ENCODE results near the gene AFDN. TPM values are rescaled to one million over a fixed set of nuclear protein-coding genes. Genes with fewer than 3 reads are reported as not detected.

AFDN gene
- total and polyA plus RNA-seq, 2 donors (not counting 1 experiment from before 2014, with no cell fraction given), result 21.0 to 57.1 TPM

DNA sequence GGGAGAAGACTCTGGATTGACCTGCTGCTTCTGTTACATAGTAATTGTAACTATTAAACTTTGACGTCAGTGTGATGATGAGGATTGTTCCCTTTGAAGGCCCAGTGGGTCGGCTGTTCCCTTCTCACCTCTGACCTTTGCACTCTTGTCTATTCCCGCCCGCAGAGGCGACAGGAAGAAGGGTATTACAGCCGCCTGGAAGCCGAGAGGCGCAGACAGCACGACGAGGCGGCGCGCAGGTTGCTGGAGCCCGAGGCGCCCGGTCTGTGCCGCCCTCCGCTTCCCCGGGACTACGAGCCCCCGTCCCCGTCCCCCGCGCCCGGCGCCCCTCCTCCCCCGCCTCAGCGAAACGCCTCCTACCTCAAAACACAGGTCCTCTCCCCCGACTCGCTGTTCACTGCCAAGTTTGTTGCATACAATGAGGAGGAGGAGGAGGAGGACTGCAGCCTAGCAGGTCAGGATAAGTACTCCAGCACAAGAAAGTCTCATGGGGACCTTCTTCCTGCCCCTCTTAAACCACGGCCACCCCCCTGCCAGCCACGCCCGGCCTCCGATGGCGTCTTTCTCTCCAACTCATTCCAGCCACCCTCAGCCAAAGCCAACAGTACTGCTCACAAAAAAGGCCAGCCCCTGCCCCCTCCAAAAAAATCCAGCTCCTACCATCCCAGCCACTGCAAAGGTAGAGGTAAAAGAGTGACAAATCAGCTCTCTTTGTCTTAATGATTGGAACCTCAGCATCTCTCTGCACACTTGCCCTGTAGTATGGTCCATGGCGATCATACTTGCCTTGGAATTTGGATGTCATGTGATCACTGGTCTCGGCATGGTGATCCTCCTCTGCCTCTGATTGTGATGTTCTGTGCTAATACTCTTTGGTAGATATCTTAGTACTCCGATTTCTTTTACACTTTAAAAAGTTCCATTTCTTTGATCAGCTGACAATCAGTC lies 139.2 kb downstream of the AFDN start:
- TF ChIP-seq, protein P1, sequence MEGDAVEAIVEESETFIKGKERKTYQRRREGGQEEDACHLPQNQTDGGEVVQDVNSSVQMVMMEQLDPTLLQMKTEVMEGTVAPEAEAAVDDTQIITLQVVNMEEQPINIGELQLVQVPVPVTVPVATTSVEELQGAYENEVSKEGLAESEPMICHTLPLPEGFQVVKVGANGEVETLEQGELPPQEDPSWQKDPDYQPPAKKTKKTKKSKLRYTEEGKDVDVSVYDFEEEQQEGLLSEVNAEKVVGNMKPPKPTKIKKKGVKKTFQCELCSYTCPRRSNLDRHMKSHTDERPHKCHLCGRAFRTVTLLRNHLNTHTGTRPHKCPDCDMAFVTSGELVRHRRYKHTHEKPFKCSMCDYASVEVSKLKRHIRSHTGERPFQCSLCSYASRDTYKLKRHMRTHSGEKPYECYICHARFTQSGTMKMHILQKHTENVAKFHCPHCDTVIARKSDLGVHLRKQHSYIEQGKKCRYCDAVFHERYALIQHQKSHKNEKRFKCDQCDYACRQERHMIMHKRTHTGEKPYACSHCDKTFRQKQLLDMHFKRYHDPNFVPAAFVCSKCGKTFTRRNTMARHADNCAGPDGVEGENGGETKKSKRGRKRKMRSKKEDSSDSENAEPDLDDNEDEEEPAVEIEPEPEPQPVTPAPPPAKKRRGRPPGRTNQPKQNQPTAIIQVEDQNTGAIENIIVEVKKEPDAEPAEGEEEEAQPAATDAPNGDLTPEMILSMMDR (conservative IDR thresholded peaks at IDR 0.05 in 1 of 2, IDR thresholded peaks at IDR 0.05 in 1 of 2; ENCODE audit: low read depth in 1 of 2, low read length in 2 of 2), result no peak
- TF ChIP-seq EZH2 (IDR thresholded peaks at IDR 0.05; ENCODE audit: low read length, missing control alignments), result no peak
- Histone ChIP-seq H3K4me3 (replicated peaks in 1 of 4; ENCODE audit: control extremely low read depth in 1 of 4, insufficient read depth in 1 of 4, low read depth in 3 of 4, low read length in 4 of 4) (no peak overlapping the region), H3K4me2 (ENCODE audit: extremely low read depth, insufficient read depth, low read length) (no peak overlapping the region), H2AFZ (ENCODE audit: low read length) (no peak overlapping the region), H3K9me3 (ENCODE audit: control insufficient read depth, insufficient read depth, low read depth, low read length) (no peaks in the 10 kb centered on the region), H3K36me3 (ENCODE audit: control insufficient read depth, insufficient read depth, low read length) (peaks cover 3% of the 10 kb centered on the region), H4K20me1 (ENCODE audit: control insufficient read depth, extremely low read depth, insufficient read depth, low read length) (no peaks in the 10 kb centered on the region), H3K79me2 (ENCODE audit: control insufficient read depth, insufficient read depth, low read length) (no peaks in the 10 kb centered on the region), H3K9ac (ENCODE audit: insufficient read depth, low read length) (no peak overlapping the region), H3K27ac (ENCODE audit: insufficient read depth, low read length) (no peak overlapping the region), H3K27me3 (ENCODE audit: control insufficient read depth, insufficient read depth, low read length) (no peaks in the 10 kb centered on the region), H3K4me1 (ENCODE audit: control insufficient read depth, extremely low read depth, insufficient read depth, low read length) (no peaks in the 10 kb centered on the region)
- DNase-seq (ENCODE audit: low read depth in 2 of 2), result no peak

DNA sequence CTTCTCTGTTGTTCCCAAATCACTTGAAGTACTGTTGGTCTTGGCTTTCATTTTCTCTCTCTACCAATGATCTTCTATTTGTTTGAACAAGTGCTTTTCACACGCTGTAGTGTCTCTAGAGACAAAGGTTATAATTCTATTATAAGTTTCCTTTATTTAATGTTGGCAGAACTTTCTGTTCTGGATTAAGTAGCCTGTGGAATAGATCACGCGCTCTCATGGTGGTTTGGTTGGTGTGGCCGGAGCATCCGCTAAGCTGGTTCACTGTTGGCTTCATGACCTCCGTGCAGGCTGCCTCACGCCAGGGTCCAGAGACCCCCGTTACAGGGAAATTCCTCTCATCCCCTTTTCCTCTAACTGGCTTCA lies 139.8 kb downstream of the AFDN start:
- Histone ChIP-seq H3K27ac (ENCODE audit: insufficient read depth, low read length) (no peak overlapping the region), H3K9me3 (ENCODE audit: control insufficient read depth, insufficient read depth, low read depth, low read length) (no peaks in the 10 kb centered on the region), H3K36me3 (ENCODE audit: control insufficient read depth, insufficient read depth, low read length) (peaks cover 3% of the 10 kb centered on the region), H3K9ac (ENCODE audit: insufficient read depth, low read length) (no peak overlapping the region), H2AFZ (ENCODE audit: low read length) (no peak overlapping the region), H4K20me1 (ENCODE audit: control insufficient read depth, extremely low read depth, insufficient read depth, low read length) (no peaks in the 10 kb centered on the region), H3K4me1 (ENCODE audit: control insufficient read depth, extremely low read depth, insufficient read depth, low read length) (no peaks in the 10 kb centered on the region), H3K4me2 (ENCODE audit: extremely low read depth, insufficient read depth, low read length) (no peak overlapping the region), H3K79me2 (ENCODE audit: control insufficient read depth, insufficient read depth, low read length) (no peaks in the 10 kb centered on the region), H3K4me3 (replicated peaks in 1 of 4; ENCODE audit: control extremely low read depth in 1 of 4, insufficient read depth in 1 of 4, low read depth in 3 of 4, low read length in 4 of 4) (no peak overlapping the region), H3K27me3 (ENCODE audit: control insufficient read depth, insufficient read depth, low read length) (no peaks in the 10 kb centered on the region)
- TF ChIP-seq EZH2 (IDR thresholded peaks at IDR 0.05; ENCODE audit: low read length, missing control alignments), result no peak
- TF ChIP-seq, protein P1 (conservative IDR thresholded peaks at IDR 0.05 in 1 of 2, IDR thresholded peaks at IDR 0.05 in 1 of 2; ENCODE audit: low read depth in 1 of 2, low read length in 2 of 2), result no peak
- no peak for DNase-seq (ENCODE audit: low read depth in 2 of 2)

DNA sequence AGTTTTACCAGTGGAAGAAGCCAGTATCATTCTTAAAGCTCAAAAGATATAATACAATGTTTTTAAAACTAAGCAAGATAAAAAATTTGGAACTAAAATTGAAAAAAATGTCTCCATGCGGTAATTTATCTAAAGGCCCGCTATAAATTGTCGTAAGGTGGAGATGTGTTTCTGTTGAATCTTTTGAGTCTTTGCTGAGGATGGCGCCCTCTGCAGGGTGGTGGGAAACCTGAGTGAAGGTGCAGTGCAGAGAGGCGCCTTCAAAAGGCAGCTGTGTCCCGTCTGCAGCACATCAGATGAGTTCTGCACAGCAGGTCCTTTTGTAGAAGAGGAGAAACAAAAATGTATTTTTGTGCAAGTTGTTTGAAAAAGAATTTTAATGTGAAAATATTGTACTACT lies 141.4 kb downstream of the AFDN start:
- Histone ChIP-seq H3K36me3 (ENCODE audit: control insufficient read depth, insufficient read depth, low read length) (peaks cover 3% of the 10 kb centered on the region), H3K4me3 (replicated peaks in 1 of 4; ENCODE audit: control extremely low read depth in 1 of 4, insufficient read depth in 1 of 4, low read depth in 3 of 4, low read length in 4 of 4) (no peak overlapping the region), H4K20me1 (ENCODE audit: control insufficient read depth, extremely low read depth, insufficient read depth, low read length) (no peaks in the 10 kb centered on the region), H3K9ac (ENCODE audit: insufficient read depth, low read length) (no peak overlapping the region), H3K9me3 (ENCODE audit: control insufficient read depth, insufficient read depth, low read depth, low read length) (no peaks in the 10 kb centered on the region), H3K4me2 (ENCODE audit: extremely low read depth, insufficient read depth, low read length) (no peak overlapping the region), H3K4me1 (ENCODE audit: control insufficient read depth, extremely low read depth, insufficient read depth, low read length) (no peaks in the 10 kb centered on the region), H2AFZ (ENCODE audit: low read length) (no peak overlapping the region), H3K27me3 (ENCODE audit: control insufficient read depth, insufficient read depth, low read length) (no peaks in the 10 kb centered on the region), H3K27ac (ENCODE audit: insufficient read depth, low read length) (no peak overlapping the region), H3K79me2 (ENCODE audit: control insufficient read depth, insufficient read depth, low read length) (no peaks in the 10 kb centered on the region)
- DNase-seq (ENCODE audit: low read depth in 2 of 2), result no peak
- TF ChIP-seq EZH2 (IDR thresholded peaks at IDR 0.05; ENCODE audit: low read length, missing control alignments), result no peak
- TF ChIP-seq, protein P1 (conservative IDR thresholded peaks at IDR 0.05 in 1 of 2, IDR thresholded peaks at IDR 0.05 in 1 of 2; ENCODE audit: low read depth in 1 of 2, low read length in 2 of 2), result peak in 1 of 2 donors; percentile 43
